HG03060 (cell line): ENCODE measurements around the gene ZMYND12.
A peak's percentile ranks its signal among the peaks of the same experiment; 100 is the strongest.
"Not testable (repeated sequence)": the region's sequence is repeated elsewhere in the genome, so short reads cannot be mapped to it uniquely, and the experiment has no call there.

ENCODE experiments used
- ATAC-seq: cut with Tn5 transposase; IDR thresholded peaks from one replicate; pipeline ENCODE4 v1.9.1; 2021; ENCODE audit warnings: low read depth, moderate number of reproducible peaks; ENCODE audit not compliant: unreplicated experiment

The ZMYND12 gene, protein sequence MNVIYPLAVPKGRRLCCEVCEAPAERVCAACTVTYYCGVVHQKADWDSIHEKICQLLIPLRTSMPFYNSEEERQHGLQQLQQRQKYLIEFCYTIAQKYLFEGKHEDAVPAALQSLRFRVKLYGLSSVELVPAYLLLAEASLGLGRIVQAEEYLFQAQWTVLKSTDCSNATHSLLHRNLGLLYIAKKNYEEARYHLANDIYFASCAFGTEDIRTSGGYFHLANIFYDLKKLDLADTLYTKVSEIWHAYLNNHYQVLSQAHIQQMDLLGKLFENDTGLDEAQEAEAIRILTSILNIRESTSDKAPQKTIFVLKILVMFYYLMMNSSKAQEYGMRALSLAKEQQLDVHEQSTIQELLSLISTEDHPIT

DNA sequence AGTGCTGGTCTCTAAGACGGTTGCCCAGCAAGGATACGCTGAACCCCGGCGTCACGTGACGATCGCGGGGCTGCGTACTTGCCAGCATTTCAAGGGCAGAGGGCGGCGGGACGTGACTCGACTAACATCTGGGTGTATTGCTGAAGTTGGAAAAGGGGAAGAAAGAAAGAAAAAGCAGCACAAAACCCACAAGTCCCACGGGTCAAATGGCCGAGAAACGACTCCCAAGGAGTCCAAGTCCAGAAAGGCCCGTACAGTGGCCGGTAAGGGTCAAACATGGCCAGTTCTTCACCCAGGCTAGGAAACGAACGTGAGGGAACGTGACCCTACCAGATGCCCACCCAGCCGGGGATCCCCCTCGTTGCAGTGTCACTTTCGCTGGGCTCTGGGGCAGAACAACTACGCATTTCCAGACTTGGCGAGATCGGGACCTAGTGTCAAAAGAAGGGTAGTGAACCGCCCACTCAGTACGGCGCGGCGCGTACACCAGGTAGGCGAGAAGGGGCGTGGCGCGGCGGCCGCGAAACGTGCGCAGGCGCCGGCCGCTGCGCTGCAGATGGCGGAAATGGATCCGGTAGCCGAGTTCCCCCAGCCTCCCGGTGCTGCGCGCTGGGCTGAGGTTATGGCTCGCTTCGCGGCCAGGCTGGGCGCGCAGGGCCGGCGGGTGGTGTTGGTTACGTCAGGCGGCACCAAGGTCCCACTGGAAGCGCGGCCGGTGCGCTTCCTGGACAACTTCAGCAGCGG is at the start of gene ZMYND12, which contains the start of gene PPCS:
TSS of gene ZMYND12 (minus strand) at position 13 of the 744 bp plus-strand sequence. CDS start 25 bp downstream, outside the sequence.
TSS of gene PPCS (plus strand) at position 534 of the 744 bp plus-strand sequence. CDS start at position 557, 23 bp downstream.
- ATAC-seq, result peak; percentile 59

DNA sequence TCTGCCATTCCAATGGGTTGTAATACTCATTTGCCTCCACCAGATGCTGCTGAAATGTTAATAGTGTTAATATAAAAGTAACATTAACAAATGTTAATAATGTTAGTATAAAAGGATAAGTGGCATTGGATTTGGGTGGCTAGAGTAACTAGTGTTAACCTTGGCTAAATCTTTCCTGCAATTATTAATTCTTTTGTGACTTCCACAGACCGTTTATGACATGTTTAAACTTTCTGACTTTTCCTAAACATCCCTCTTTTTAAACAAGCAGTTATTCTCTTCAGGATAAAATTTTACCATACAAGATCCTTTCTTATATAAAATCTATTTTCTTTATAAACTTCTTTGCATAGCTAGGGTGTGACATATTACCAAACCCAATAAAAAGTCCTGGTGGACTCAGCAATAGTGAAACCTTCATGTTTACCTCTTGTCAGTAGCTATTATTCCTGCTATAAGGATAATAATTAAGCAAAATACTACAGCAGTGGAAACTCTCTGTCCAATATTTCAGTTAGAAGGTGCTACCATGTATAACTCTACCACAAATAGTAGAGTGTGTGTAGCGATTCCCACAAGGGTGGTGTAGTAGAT is 48.8 kb upstream of the ZMYND12 start:
- no peak for ATAC-seq

DNA sequence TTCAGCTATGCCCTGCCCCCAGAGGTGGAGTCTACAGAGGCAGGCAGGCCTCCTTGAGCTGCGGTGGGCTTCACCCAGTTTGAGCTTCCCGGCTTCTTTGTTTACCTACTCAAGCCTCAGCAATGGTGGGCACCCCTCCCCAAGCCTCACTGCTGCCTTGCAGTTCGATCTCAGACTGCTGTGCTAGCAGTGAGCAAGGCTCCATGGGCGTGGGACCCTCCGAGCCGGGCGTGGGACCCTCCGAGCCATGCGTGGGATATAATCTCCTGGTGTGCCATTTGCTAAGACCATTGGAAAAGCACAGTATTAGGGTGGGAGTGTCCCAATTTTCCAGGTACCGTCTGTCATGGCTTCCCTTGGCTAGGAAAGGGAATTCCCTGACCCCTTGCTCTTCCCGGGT is 46.2 kb upstream of the ZMYND12 start:
- ATAC-seq, result not testable (repeated sequence)

DNA sequence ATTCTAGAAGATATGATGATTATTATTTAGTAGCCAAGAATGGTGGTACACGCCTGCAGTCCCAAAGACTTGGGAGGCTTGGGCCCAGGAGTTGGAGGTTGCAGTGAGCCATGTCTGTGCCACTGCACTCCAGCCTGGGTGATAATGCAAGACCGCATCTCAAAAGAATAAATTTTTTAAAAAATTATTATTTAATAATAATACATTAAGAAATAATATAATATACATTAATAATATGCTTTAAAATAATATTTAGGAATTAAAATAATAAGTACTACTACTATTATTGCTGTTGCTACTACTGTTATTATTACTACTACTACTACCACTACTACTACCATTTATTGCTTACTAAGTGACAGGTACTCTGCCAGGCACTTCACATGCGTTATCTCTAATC is 34.4 kb upstream of the ZMYND12 start:
- no peak for ATAC-seq

DNA sequence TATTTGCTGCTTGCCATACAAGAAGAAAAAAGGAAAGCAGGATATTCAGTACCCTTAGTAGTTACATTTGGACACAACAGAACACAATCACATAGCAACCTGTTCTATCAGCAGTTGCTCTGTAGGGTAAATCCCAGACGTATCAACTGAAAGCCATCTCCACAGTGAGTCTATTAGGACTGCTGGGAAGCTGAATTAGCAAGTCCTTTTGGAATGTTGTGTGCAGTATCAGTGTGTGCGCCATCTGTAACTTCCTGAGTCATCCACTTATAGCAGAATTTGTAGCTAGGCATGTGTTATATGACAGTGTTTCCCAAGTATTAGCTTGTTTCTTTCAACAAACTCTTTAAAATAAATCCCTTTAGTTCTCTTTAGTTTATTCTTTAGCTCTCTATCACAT is 28.6 kb upstream of the ZMYND12 start:
- no peak for ATAC-seq

DNA sequence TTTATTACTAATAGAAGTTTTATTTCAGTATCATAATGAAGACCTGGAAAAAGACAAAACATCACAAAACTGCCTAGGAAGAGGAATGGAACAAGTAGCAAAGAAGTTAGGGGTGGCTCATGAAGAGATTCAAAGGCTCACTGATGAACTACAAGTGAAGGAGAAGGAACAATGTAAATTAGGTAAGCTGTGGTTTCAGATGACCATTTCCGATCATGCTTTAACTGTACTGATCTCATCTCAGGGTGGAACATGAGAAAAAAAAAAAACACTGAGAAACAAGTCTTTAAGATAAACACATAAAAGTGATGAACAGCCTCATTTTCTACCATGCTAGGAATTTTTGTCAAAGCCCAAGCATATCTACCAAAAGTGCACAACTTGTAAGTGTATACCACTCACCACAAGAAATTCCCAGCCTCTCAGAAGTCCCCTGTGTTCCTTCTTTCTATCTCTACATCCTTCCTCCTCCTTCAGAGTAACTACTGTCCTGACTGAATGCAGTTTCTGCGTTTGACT is 26.9 kb upstream of the ZMYND12 start:
- no peak for ATAC-seq

DNA sequence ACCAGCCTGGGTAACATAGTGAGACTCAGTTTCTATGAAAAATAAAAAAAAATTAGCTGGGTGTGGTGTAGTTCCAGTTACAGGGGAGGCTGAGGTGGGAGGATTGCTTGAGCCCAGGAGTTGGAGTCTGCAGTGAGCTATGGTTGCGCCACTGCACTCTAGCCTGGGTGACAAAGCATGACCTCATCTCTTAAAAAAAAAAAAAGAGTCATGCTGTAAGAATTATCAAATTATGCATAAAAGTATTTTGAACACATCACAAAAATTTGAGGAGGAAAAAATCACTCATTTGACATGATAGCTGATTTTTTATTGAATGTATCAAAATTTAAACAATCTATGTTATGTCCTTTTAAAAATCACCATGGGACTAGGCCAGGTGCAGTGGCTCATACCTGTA is 25.1 kb upstream of the ZMYND12 start:
- no peak for ATAC-seq

DNA sequence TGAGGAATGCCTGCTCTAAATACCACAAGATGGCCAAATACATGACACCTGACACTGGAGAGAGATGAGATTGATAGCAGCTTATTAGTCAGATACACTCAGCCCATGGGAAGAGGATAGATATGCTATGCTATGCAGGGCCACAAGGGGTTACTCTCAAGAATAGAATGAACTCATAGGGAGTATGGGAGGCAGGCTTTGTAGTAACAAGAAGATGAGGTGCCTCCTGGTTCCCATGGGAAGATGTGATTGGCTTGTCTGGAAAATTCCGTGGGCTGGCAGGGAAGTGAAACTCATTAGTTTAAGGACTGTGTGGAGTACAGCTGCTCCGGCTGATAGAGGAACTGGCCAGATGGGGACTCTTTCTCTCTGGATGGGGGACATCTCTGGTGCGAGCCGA is 23.8 kb upstream of the ZMYND12 start:
- no peak for ATAC-seq

DNA sequence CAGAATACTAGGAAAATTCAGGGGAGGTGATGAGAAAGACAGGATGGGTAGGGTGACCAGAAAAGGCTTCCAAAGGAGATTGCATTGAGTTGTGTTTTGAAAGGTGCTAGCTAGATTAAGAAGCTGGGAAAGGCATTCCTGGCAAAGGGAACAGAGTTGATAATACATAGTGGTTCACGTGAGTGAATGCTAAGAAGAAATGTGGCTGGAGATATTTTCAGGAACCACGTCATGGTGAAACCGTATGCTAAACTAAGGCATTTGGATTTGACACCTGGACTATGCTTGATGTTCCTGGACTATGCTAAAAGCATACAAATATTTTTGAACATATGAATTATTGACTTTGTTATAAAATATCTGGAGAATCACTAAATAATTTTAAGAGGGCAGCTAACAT is 22.0 kb upstream of the ZMYND12 start:
- no peak for ATAC-seq

DNA sequence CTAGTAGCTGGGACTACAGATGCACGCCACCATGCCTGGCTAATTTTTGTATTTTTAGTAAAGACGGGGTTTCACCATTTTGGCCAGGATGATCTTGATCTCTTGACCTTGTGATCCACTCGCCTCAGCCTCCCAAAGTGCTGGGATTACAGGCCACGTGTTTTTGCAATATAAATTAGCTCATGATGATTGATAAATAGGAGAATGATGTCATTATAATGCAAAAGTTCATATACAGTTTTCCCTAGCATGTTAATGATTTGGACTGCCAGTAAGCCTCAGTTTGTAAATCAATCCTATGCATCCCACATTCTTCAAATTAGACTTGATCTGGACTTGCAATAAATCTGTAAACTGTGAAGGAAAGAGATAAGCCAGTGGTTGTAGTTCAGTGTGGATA is 21.5 kb upstream of the ZMYND12 start:
- ATAC-seq, result not testable (repeated sequence)

DNA sequence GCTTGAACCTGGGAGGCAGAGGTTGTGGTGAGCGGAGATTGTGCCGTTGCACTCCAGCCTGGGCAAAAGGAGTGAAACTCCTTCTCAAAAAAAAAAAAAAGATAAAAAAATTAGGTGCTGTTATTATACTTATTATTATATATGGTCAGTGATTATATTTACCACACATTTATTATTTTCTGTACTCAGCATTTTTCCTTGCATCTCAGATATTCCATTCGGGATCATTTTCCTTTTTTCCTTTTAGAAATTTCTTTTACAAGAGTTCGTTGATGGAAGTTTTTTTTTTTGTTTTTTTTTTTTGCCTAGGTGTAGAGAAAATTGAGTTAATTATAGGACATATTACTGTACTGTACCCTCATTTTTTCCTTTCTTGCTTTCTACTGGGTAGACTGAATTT is 20.8 kb upstream of the ZMYND12 start:
- no peak for ATAC-seq

DNA sequence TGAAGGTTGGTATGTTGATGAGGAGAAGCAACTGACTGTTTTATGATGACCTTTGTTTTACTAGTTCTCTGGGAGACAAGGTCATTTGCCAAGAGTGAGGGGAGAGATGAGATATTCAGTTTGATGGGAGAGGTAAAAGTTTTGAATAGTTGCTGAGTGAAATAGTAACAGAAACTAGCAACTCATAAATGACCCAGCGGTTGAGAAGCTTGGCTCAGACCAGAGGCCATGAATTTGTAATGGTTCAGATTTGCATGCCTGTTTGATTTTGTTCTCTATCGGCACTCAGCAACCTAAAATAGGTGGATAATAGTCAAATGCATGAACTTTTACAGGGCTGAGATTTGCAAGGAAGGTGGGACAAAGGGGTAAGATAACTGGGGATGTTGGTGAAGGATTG is 13.9 kb upstream of the ZMYND12 start:
- ATAC-seq, result no peak

DNA sequence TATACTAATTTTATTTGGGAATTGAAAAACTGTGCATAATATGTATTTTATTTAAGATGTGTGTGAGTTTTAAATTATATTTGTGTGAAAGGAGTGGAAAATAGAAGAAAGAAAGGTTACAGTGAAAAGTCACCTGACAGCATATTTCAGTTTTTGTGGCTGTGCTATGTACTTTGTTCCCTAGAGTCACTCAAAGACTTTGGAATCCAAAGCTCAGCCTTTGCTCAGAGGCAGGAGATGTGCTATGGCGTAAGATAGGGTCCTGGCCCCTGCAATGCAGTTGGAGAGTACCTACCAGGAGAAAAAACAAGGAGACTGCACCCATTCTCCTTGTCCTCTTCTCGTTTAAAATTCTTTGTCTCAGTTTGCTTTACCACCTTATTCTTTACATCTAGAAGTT is 10.2 kb upstream of the ZMYND12 start:
- no peak for ATAC-seq

DNA sequence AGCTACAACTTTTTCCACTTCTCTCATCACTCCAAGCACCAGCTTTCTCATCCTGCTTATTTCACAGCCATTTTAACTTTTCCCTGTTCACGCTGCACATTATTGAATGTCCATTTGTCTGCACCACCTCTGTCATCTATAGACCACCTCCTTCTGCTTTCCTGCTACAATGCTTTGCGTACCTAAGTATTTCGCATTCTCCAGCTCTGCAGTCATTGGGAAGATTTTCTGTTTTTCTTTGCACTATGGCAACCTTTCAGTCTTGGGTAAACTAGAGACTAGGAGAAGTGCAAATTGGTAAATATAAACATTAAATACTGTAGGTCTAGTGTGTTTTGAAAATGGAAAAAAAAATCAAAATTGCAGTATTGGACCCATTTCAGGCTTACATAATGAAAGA is 8.1 kb upstream of the ZMYND12 start:
- ATAC-seq, result no peak

DNA sequence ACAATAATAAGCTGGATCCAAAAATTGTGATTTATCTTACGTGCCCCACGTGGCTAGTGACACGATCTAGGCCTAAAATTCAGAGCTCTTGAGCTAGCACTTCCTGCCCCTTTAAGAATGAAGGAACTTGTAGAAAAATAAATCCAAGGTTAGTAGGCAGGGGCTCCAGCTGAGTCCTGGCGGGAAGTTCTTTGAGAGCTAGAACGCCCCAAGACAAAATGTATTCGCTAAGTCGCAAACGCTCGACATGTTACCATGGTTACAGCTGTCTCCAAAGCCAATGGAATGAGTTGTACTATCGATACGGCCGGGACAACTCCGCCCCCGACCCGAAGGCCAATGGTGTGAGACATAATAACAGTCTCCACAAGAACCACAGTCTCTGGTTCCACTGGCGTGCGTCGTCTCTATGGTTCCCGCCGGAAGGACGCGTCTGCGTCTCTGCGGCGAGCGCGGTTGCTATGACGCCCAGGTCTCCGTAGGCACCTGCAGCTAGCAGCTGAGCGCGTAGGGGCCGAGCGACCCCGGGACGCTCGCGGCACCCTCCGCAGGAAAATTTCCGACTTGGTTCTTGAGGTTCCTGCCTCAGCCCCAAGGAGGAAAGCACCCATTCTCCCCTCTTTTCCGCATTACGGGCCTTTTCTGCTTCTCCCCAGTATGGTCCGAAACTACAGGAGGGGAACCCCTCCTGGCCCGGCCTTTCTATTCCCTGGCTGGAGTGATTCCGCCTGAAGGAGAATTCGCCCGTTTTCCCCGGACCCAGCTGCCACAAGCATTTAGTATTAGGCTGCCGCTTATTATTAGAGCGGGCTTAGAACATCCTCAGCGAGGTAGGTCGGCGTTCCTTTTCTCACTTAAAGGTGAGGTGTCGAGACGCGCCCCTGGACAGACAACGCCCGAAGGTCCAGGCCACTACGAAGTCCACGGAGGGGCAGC is 7.3 kb upstream of the ZMYND12 start, which contains the start of gene CCDC30:
TSS of gene CCDC30 (plus strand) at position 459 of the 936 bp plus-strand sequence. CDS start 17,266 bp downstream, outside the sequence.
- ATAC-seq, result peak; percentile 98

DNA sequence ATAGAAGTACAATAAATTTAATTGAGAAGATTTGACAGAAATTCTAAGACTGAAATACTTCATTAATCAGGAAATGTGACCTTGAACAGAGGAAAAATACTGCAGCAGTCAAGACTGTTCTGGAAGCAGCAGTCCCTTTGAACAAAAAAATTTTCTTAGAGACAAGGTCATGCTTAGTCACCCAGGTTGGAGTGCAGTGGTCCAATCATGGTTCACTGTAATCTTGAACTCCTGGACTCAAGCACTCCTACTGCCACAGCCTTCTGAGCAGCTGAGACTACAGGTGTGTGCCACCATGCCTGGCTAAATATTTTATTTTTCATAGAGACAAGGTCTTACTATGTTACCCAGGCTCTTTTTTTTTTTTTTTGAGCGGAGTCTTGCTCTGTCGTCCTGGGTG is 5.4 kb upstream of the ZMYND12 start:
- ATAC-seq, result no peak

DNA sequence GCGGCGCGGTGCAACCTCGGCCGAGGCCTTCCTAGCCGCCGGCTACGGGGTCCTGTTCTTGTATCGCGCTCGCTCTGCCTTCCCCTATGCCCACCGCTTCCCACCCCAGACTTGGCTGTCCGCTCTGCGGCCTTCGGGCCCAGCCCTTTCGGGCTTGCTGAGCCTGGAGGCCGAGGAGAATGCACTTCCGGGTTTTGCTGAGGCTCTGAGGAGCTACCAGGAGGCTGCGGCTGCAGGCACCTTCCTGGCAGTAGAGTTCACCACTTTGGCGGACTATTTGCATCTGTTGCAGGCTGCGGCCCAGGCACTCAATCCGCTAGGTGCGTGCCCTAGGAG is 900 bp upstream of the ZMYND12 start:
- ATAC-seq, result peak; percentile 19

DNA sequence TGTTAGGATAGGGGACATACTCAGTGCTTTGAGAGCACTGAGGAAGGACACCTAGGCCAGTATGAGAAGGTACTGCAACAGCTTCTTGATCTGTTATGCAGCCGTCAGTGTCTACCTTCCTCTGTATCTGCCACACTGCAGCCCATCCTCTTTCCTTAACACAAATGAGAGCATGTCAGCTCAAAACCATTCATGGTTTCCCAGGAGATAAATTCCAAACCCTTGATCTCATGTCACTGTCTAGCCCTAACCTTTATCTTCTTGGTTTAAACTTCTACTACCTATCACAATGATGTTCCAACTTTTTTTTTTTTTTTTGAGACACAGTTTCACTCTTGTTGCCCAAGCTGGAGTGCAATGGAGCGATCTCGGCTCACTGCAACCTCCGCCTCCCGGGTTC is 1.4 kb downstream of the ZMYND12 start:
- no peak for ATAC-seq

DNA sequence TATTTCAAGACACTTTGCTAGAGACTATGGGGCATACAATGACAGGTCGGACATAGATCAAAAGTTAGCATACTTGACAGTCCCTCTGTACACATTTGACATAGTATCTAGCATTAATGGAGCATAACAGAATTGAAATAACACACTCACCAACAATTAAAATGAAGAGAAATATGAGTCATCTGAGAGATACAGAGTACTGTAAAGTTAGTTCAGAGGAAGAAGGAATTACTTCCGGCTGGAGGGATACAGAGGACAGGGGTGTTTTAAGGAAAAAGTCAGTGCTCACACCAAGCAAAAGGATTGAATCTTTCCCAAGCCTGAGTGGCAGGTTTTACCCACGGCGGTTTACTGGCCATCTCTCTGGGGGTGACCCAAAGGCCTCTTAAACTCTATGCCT is 2.4 kb downstream of the ZMYND12 start:
- no peak for ATAC-seq

DNA sequence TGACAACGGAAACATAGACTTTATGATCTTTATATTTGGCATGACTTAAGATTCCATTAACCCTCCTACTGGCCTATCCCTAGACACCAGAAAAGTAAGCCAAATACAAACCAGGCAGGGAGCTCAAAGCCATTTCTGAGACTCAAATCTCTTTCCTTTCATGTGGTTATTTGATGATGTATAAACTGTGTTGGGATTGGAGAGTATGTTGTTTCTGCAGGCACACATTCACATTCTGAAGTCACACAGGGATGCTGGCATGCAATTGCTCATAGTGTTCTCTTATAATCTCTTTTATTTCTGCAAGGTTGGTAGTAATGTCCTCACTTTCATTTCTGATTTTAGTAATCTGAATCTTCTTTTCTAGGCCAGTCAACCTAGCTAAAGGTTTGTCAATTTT is 5.8 kb downstream of the ZMYND12 start:
- ATAC-seq, result no peak
